ENCODE data around the gene SNAPIN. TPM values are rescaled to one million over a fixed set of nuclear protein-coding genes. Genes with fewer than 3 reads are reported as not detected.

Gene SNAPIN
- total RNA-seq, 1 donor from 2014 or later = 23.6 TPM

DNA sequence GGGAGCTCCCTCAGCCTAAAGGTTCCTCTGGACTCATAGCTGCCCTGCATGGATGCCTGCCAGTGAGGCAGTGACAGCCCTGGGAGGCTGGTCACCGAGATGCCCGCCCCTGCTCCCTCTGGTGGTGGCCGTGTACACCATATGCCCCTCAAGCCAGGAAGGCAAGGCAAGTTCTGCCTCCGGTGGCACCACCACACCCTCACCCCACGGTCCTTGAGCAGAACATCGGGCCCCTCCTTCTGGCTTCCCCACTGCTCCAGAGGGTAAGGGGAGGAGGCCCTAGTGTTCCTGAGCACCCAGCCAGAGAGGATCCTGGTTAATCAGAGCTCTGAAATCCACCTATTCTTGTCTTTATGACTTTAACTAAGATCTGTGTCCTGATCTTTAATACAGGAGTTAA lies 40.8 kb upstream of the SNAPIN start:
- no peak overlapping the region for H3K4me3 Mint-ChIP-seq (ENCODE audit: unreplicated experiment)
- peaks cover 10% of the 10 kb centered on the region for H3K27me3 Mint-ChIP-seq (ENCODE audit: unreplicated experiment)
- TF ChIP-seq, protein P1, sequence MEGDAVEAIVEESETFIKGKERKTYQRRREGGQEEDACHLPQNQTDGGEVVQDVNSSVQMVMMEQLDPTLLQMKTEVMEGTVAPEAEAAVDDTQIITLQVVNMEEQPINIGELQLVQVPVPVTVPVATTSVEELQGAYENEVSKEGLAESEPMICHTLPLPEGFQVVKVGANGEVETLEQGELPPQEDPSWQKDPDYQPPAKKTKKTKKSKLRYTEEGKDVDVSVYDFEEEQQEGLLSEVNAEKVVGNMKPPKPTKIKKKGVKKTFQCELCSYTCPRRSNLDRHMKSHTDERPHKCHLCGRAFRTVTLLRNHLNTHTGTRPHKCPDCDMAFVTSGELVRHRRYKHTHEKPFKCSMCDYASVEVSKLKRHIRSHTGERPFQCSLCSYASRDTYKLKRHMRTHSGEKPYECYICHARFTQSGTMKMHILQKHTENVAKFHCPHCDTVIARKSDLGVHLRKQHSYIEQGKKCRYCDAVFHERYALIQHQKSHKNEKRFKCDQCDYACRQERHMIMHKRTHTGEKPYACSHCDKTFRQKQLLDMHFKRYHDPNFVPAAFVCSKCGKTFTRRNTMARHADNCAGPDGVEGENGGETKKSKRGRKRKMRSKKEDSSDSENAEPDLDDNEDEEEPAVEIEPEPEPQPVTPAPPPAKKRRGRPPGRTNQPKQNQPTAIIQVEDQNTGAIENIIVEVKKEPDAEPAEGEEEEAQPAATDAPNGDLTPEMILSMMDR (IDR thresholded peaks at IDR 0.05; ENCODE audit: unreplicated experiment) = no peak
- no peaks in the 10 kb centered on the region for H3K9me3 Mint-ChIP-seq (ENCODE audit: unreplicated experiment)
- no peaks in the 10 kb centered on the region for H3K4me1 Mint-ChIP-seq (ENCODE audit: unreplicated experiment)
- no peak overlapping the region for H3K27ac Mint-ChIP-seq (ENCODE audit: unreplicated experiment)
- peak; percentile 69 for DNase-seq (ENCODE audit: low spot score)
- H3K36me3 Mint-ChIP-seq (ENCODE audit: low read depth, unreplicated experiment) = peaks cover 7% of the 10 kb centered on the region

- H3K9me3 Mint-ChIP-seq (ENCODE audit: unreplicated experiment) = no peaks in the 10 kb centered on the region
These were observed 39.3 kb upstream of the SNAPIN start for GRCh38 chr1:153619171-153619570.

DNA sequence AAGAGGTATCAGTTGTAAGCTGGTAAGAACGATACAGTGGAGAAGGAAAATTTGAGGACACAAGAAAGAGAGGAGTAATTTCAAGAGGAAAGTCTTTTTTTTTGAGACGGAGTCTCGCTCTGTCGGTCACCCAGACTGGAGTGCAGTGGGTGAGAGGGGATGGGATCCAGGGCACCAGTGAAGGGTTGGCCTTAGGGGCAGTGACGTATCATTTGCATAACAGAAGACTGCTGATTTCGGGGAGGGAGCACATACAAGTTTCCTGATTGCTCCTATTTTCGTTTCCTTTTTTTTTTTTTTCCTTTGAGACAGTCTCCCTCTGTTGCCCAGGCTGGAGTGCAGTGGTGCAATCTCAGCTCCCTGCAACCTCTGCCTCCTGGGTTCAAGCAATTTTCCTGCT lies 35.4 kb upstream of the SNAPIN start:
- H3K27me3 Mint-ChIP-seq (ENCODE audit: unreplicated experiment) = peaks cover 14% of the 10 kb centered on the region
- H3K4me3 Mint-ChIP-seq (ENCODE audit: unreplicated experiment) = no peak overlapping the region
- peak overlapping the region; percentile 72 for H3K27ac Mint-ChIP-seq (ENCODE audit: unreplicated experiment)
- H3K4me1 Mint-ChIP-seq (ENCODE audit: unreplicated experiment) = peaks cover 44% of the 10 kb centered on the region
- H3K9me3 Mint-ChIP-seq (ENCODE audit: unreplicated experiment) = no peaks in the 10 kb centered on the region
- TF ChIP-seq, protein P1 (IDR thresholded peaks at IDR 0.05; ENCODE audit: unreplicated experiment) = no peak
- DNase-seq (ENCODE audit: low spot score) = no peak
- H3K36me3 Mint-ChIP-seq (ENCODE audit: low read depth, unreplicated experiment) = peaks cover 27% of the 10 kb centered on the region

More at GRCh38 chr1:153619171-153619570, 39.3 kb upstream of the SNAPIN start:
- H3K4me1 Mint-ChIP-seq (ENCODE audit: unreplicated experiment) = peaks cover 13% of the 10 kb centered on the region
- peaks cover 10% of the 10 kb centered on the region for H3K27me3 Mint-ChIP-seq (ENCODE audit: unreplicated experiment)
- peaks cover 18% of the 10 kb centered on the region for H3K36me3 Mint-ChIP-seq (ENCODE audit: low read depth, unreplicated experiment)
- TF ChIP-seq, protein P1 (IDR thresholded peaks at IDR 0.05; ENCODE audit: unreplicated experiment) = no peak
- H3K4me3 Mint-ChIP-seq (ENCODE audit: unreplicated experiment) = no peak overlapping the region
- DNase-seq (ENCODE audit: low spot score) = no peak
- no peak overlapping the region for H3K27ac Mint-ChIP-seq (ENCODE audit: unreplicated experiment)

DNA sequence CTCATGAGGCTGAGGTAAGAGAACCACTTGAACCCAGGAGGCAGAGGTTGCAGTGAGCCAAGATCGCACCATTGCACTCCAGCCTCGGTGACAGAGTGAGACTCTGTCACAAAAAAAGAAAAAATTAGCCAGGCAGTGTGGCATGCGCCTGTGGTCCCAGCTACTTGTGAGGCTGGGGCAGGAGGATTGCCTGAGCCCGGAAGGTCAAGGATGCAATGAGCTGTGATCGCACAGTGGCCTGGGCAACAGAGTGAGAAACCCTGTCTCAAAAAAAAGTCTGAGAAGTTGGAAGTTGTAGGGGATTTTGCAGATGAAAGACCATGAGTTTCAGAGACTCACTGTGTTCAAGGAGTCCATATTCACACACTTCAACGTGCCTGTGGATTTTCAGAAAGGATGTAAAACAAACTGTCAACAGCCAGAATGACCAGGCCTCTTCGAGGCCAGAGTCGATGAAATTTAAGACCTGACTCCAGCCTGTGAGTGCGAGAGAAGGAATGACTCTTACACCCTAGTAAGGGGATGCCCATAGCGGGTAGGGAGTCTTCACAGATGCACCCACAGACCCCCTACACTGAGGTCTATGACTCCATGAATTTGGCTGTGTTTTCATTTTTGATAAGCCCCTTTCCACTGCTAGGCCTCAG lies 33.4 kb upstream of the SNAPIN start:
- Mint-ChIP-seq H3K4me1 (ENCODE audit: unreplicated experiment) (peaks cover 47% of the 10 kb centered on the region), H3K36me3 (ENCODE audit: low read depth, unreplicated experiment) (peaks cover 21% of the 10 kb centered on the region), H3K4me3 (ENCODE audit: unreplicated experiment) (peak overlapping the region; percentile 79), H3K27ac (ENCODE audit: unreplicated experiment) (no peak overlapping the region), H3K27me3 (ENCODE audit: unreplicated experiment) (peaks cover 11% of the 10 kb centered on the region), H3K9me3 (ENCODE audit: unreplicated experiment) (no peaks in the 10 kb centered on the region)
- TF ChIP-seq, protein P1 (IDR thresholded peaks at IDR 0.05; ENCODE audit: unreplicated experiment) = no peak
- DNase-seq (ENCODE audit: low spot score) = no peak

DNA sequence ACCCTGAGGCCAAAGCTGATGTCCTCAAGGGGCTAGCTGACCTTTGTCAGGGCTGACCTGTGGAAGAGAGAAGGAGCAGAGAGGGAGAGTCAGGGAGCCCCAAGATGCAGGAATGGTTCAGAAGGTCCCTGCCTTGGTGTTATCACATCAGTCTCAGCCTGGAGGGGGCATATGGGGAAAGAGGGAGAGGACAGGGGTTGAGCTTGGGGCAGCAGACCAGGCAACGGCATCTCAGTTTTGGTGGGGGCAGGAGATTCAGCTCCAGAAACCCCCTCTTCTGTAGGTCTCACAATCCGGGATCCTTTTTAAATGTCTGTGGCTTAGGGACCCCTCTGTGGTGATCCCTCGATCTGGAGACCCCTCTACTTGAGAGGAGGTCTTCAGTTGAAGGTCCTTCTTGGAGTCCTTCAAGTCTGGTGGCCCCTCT lies 32.0 kb upstream of the SNAPIN start:
- H3K9me3 Mint-ChIP-seq (ENCODE audit: unreplicated experiment) = no peaks in the 10 kb centered on the region
- DNase-seq (ENCODE audit: low spot score) = no peak
- peaks cover 21% of the 10 kb centered on the region for H3K36me3 Mint-ChIP-seq (ENCODE audit: low read depth, unreplicated experiment)
- peak overlapping the region; percentile 93 for H3K27ac Mint-ChIP-seq (ENCODE audit: unreplicated experiment)
- H3K4me3 Mint-ChIP-seq (ENCODE audit: unreplicated experiment) = peak overlapping the region; percentile 93
- TF ChIP-seq, protein P1 (IDR thresholded peaks at IDR 0.05; ENCODE audit: unreplicated experiment) = no peak
- peaks cover 47% of the 10 kb centered on the region for H3K4me1 Mint-ChIP-seq (ENCODE audit: unreplicated experiment)
- H3K27me3 Mint-ChIP-seq (ENCODE audit: unreplicated experiment) = peaks cover 12% of the 10 kb centered on the region

All from endothelial cell (in vitro differentiated cells).